SU-DHL-6 (cell line): ENCODE results near the gene SHROOM1.

Experiments
- H2AFZ ChIP-seq: fragments of 200-600 bp; sonication (generic); 2 replicates; pipeline ENCODE4 v1.6.1; 2014; ENCODE audit warnings: low read depth, mild to moderate bottlenecking, moderate library complexity, mixed read lengths, antibody characterized with exemption, low read length; ENCODE audit not compliant: severe bottlenecking
- H3F3A ChIP-seq: fragments of 200-600 bp; shearing (Covaris generic); 2 replicates; pipeline ENCODE4 v1.6.0; 2016; ENCODE audit warnings: antibody characterized with exemption, mild to moderate bottlenecking; ENCODE audit not compliant: insufficient read depth
- H3K27ac ChIP-seq: fragments of 200-600 bp; sonication (generic); 2 replicates; pipeline ENCODE4 v1.5.1; 2016; ENCODE audit warnings: low read depth, mild to moderate bottlenecking, low read length, moderate library complexity, mixed read lengths
- H3K27me3 ChIP-seq: fragments of 200-600 bp; sonication (generic), shearing (Covaris generic); 2 replicates; pipeline ENCODE4 v1.6.0; 2014; ENCODE audit warnings: mild to moderate bottlenecking, low read length
- H3K36me3 ChIP-seq: fragments of 200-600 bp; sonication (generic); 2 replicates; pipeline ENCODE4 v1.6.1; 2014; ENCODE audit warnings: mild to moderate bottlenecking, low read length, mixed read lengths
- H3K4me2 ChIP-seq: fragments of 300-600, 200-600 bp; shearing (Covaris generic), sonication (generic); 2 replicates; pipeline ENCODE4 v1.6.0; 2014; ENCODE audit warnings: low read length, low read depth, mild to moderate bottlenecking; ENCODE audit not compliant: poor library complexity, severe bottlenecking
- H3K4me3 ChIP-seq: fragments of 200-600 bp; sonication (generic); 2 replicates; pipeline ENCODE4 v1.5.1; 2014; ENCODE audit warnings: antibody characterized with exemption, low read length, mild to moderate bottlenecking, mixed read lengths; ENCODE audit not compliant: insufficient read depth, poor library complexity, severe bottlenecking
- H3K79me2 ChIP-seq: fragments of 200-600 bp; sonication (generic); 2 replicates; pipeline ENCODE4 v1.6.1; 2014; ENCODE audit warnings: mild to moderate bottlenecking, low read length, moderate library complexity; ENCODE audit not compliant: insufficient read depth
- H3K9ac ChIP-seq: fragments of 200-600 bp; sonication (generic); 2 replicates; pipeline ENCODE4 v1.7.0; 2014; ENCODE audit warnings: mild to moderate bottlenecking, low read length
- H3K9me2 ChIP-seq: fragments of 200-600 bp; sonication (generic); replicated peaks from 2 replicates; pipeline ENCODE4 v1.6.1; 2014; ENCODE audit warnings: low read length; ENCODE audit not compliant: insufficient read depth
- H3K9me3 ChIP-seq: fragments of 200-600 bp; sonication (generic); 2 replicates; pipeline ENCODE4 v1.6.1; 2014; ENCODE audit warnings: low read length, mixed read lengths; ENCODE audit not compliant: insufficient read depth
- H4K20me1 ChIP-seq: fragments of 200-600 bp; sonication (generic); 2 replicates; pipeline ENCODE4 v1.6.1; 2014; ENCODE audit warnings: low read depth, mild to moderate bottlenecking, antibody characterized with exemption, low read length, moderate library complexity, mixed read lengths
- EZH2phosphoT487 ChIP-seq: fragments of 200-600 bp; sonication (generic), shearing (Covaris generic); conservative IDR thresholded peaks from 2 replicates; pipeline ENCODE4 v1.6.1; 2018; ENCODE audit warnings: mild to moderate bottlenecking, antibody characterized with exemption, low read length, moderate library complexity, mixed read lengths
- TF ChIP-seq, protein P1 (sequence below): fragments of 200-600 bp; sonication (generic); IDR thresholded peaks from one replicate; pipeline ENCODE4 v1.5.1; 2017; ENCODE audit warnings: antibody characterized with exemption, mild to moderate bottlenecking, low read length, moderate library complexity; ENCODE audit not compliant: insufficient read depth, poor library complexity, severe bottlenecking

The SHROOM1 gene

DNA sequence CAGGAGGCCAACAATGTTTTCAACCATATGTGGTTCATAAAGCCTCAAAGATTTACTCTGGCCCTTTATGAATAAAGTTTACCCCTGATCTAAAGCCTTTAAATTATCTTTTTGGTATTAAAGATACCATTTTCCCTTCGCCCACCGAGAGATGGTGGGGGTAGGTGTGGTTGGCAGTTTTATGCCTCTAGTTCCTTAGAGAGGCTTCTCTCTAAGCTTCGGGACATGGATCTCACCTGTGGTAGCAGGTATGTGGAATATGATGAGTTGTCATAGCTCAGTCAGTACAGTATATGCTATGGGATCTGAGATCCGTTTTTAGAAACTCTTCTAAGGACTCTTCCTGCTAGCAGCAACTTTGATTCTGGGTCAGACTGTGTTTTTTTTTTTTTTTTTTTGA, 38.3 kb upstream of the SHROOM1 start:
- Histone ChIP-seq H4K20me1 (no peaks in the 10 kb centered on the region), H3K27ac (no peak overlapping the region), H3K27me3 (no peaks in the 10 kb centered on the region), H2AFZ (no peak overlapping the region), H3K4me2 (no peak overlapping the region), H3K9me2 (no peaks in the 10 kb centered on the region), H3K9me3 (no peaks in the 10 kb centered on the region), H3K79me2 (peaks cover 13% of the 10 kb centered on the region), H3K36me3 (0 out of 2 replicates have a peak, but pooled peaks cover 2% of the 10 kb centered on the region), H3K4me3 (no peak overlapping the region), H3K9ac (no peak overlapping the region), H3F3A (peaks cover 6% of the 10 kb centered on the region; the same call in 1 of the 2 replicates)
- TF ChIP-seq, protein P1, sequence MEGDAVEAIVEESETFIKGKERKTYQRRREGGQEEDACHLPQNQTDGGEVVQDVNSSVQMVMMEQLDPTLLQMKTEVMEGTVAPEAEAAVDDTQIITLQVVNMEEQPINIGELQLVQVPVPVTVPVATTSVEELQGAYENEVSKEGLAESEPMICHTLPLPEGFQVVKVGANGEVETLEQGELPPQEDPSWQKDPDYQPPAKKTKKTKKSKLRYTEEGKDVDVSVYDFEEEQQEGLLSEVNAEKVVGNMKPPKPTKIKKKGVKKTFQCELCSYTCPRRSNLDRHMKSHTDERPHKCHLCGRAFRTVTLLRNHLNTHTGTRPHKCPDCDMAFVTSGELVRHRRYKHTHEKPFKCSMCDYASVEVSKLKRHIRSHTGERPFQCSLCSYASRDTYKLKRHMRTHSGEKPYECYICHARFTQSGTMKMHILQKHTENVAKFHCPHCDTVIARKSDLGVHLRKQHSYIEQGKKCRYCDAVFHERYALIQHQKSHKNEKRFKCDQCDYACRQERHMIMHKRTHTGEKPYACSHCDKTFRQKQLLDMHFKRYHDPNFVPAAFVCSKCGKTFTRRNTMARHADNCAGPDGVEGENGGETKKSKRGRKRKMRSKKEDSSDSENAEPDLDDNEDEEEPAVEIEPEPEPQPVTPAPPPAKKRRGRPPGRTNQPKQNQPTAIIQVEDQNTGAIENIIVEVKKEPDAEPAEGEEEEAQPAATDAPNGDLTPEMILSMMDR, result no peak
- no peak for TF ChIP-seq EZH2phosphoT487

DNA sequence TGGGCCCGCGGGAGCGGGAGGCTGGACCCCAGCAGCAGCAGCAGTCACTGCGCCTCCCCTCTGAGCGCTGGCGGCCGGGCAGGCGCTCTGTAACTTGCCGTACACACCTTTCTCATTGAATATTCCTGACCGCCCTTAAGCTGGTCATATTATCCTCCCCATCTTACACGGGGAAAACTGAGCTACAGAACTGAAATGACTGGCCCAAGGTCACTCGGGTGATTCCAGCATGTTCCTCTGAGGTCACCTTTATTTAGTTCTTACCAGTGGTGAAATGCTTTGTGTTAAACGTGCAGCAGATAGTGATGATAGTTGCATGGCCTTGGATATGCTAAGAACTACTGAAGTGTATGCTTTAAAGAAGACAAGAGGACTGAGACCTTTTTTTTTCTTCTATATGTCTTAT, 36.6 kb upstream of the SHROOM1 start:
- no peak for TF ChIP-seq EZH2phosphoT487
- TF ChIP-seq, protein P1, result no peak
- no peaks in the 10 kb centered on the region for H3K9me3 ChIP-seq
- peak overlapping the region; percentile 88 for H2AFZ ChIP-seq
- 0 out of 2 replicates have a peak, but pooled peaks cover 2% of the 10 kb centered on the region for H3K36me3 ChIP-seq
- peaks cover 13% of the 10 kb centered on the region for H3K79me2 ChIP-seq
- H3K27me3 ChIP-seq, result no peaks in the 10 kb centered on the region
- no peak overlapping the region for H3K27ac ChIP-seq
- peaks cover 6% of the 10 kb centered on the region; the same call in 1 of the 2 replicates for H3F3A ChIP-seq
- peak overlapping the region; percentile 88 for H3K4me2 ChIP-seq
- no peaks in the 10 kb centered on the region for H4K20me1 ChIP-seq
- H3K9me2 ChIP-seq, result no peaks in the 10 kb centered on the region
- peak overlapping the region; percentile 93 for H3K9ac ChIP-seq
- H3K4me3 ChIP-seq, result peak overlapping the region; percentile 96

DNA sequence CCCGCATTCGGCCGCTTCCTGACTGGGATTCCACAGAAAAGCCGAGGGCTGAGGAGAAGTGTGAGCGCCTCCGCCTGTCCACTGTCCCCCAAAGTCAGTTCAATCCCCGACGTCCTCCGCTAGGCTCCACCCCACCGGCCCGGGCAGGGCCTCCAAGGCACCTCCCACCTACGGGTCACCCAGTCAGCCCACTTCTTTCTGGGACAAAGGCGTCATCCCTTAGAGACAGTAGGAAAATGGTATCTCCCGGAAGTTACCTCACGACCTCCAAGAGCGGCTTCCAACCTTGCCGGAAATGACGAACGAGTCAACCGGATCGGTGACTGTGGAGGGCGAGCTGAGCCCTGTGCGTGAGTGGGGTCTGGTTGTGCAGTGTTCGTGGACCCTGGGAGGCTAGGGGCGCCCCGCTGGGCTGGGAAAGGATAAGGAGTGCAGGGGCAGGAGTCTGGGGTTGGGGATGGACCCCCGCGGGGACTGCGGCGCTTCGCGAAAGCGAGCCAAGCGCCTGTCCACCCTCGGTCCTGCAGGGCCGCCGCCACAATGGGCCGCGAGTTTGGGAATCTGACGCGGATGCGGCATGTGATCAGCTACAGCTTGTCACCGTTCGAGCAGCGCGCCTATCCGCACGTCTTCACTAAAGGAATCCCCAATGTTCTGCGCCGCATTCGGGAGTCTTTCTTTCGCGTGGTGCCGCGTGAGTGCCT, 36.0 kb upstream of the SHROOM1 start, which contains the start of the genes GDF9 and UQCRQ:
Gene GDF9, minus strand, starts transcription at position 128 of the 704 bp plus-strand sequence. CDS start 1,936 bp downstream, outside the sequence.
Gene UQCRQ, plus strand, starts transcription at position 301 of the 704 bp plus-strand sequence. Its CDS starts 240 bp downstream, at position 541.
- Histone ChIP-seq H3K27ac (peak within 1 kb of the TSS; percentile 29), H3K27me3 (no peaks in the 10 kb centered on the region), H2AFZ (peak within 1 kb of the TSS; percentile 93), H3K9me3 (no peaks in the 10 kb centered on the region), H3K9ac (peak within 1 kb of the TSS; percentile 93), H3K36me3 (0 out of 2 replicates have a peak, but pooled peaks cover 2% of the 10 kb centered on the region), H3K9me2 (no peaks in the 10 kb centered on the region), H3F3A (peaks cover 6% of the 10 kb centered on the region; the same call in 1 of the 2 replicates), H3K4me2 (peak within 1 kb of the TSS; percentile 88), H3K79me2 (peaks cover 13% of the 10 kb centered on the region), H3K4me3 (peak within 1 kb of the TSS; percentile 96), H4K20me1 (no peaks in the 10 kb centered on the region)
- TF ChIP-seq, protein P1, result no peak
- no peak for TF ChIP-seq EZH2phosphoT487
